Activated CD4-positive, alpha-beta T cell treated with anti-CD3 and anti-CD28 coated beads for 48 hours (primary cell): ENCODE data around the gene KRT222.

Experiments used
- DNase-seq: peaks from one replicate; pipeline ENCODE4 v3.0.0-alpha.2; 2020

The KRT222 gene

GRCh38 chr17:40651939-40652338 lies 13.0 kb downstream of the KRT222 start:
- no peak for DNase-seq

- DNase-seq, result peak; percentile 9
Measured at GRCh38 chr17:40648384-40648968, 16.5 kb downstream of the KRT222 start.

- peak; percentile 75 for DNase-seq
Measured at GRCh38 chr17:40647624-40648383, 17.2 kb downstream of the KRT222 start, which contains the start of gene SMARCE1. Gene SMARCE1, minus strand, starts transcription at chr17:40647818. Its CDS starts 2,016 bp downstream, at chr17:40645802.

- peak; percentile 56 for DNase-seq
Measured at GRCh38 chr17:40646791-40647623, 18.0 kb downstream of the KRT222 start.

- no peak for DNase-seq
Measured at GRCh38 chr17:40645943-40646342, 19.0 kb downstream of the KRT222 start.

GRCh38 chr17:40645291-40645690 lies 19.7 kb downstream of the KRT222 start:
- DNase-seq, result no peak

- DNase-seq, result no peak
Measured at GRCh38 chr17:40637931-40638330, 27.0 kb downstream of the KRT222 start.

- DNase-seq, result no peak
Measured at GRCh38 chr17:40633871-40634270, 31.1 kb downstream of the KRT222 start.

- DNase-seq, result no peak
Measured at GRCh38 chr17:40632216-40632615, 32.8 kb downstream of the KRT222 start.

GRCh38 chr17:40629842-40630241 lies 35.1 kb downstream of the KRT222 start:
- DNase-seq, result no peak

- no peak for DNase-seq
Measured at GRCh38 chr17:40625311-40625710, 39.7 kb downstream of the KRT222 start.

GRCh38 chr17:40623419-40624210 lies 41.4 kb downstream of the KRT222 start:
- no peak for DNase-seq

- DNase-seq, result no peak
Measured at GRCh38 chr17:40622509-40622928, 42.5 kb downstream of the KRT222 start.

- no peak for DNase-seq
Measured at GRCh38 chr17:40621578-40621977, 43.4 kb downstream of the KRT222 start.

- no peak for DNase-seq
Measured at GRCh38 chr17:40621019-40621418, 44.0 kb downstream of the KRT222 start.

GRCh38 chr17:40618754-40619625 lies 46.0 kb downstream of the KRT222 start:
- DNase-seq, result no peak

- DNase-seq, result no peak
Measured at GRCh38 chr17:40617678-40618240, 47.2 kb downstream of the KRT222 start.

GRCh38 chr17:40616592-40616991 lies 48.4 kb downstream of the KRT222 start:
- no peak for DNase-seq

GRCh38 chr17:40615841-40616476 lies 49.0 kb downstream of the KRT222 start:
- no peak for DNase-seq

GRCh38 chr17:40615068-40615840 lies 49.7 kb downstream of the KRT222 start:
- DNase-seq, result no peak
